HepG2 (cell line): ENCODE measurements around the gene TCEANC2. TPM values are rescaled to one million over a fixed set of nuclear protein-coding genes. Genes with fewer than 3 reads are reported as not detected.
A peak's percentile ranks its signal among the peaks of the same experiment; 100 is the strongest.

Experiments
- ATAC-seq: fragments of 200-7000 bp; cut with Tn5 transposase; 3 replicates; pipeline ENCODE4 v1.9.1; 2020; ENCODE audit warnings: mild to moderate bottlenecking, moderate library complexity
- BruUV-seq: library from RNA; stranded (reverse); fragments of 400-500 nt; replicated peaks from 2 replicates; lab custom pipeline; 2021; lab: Mats Ljungman, UMichigan
- CTCF ChIA-PET: fragments of 300-600 bp; formaldehyde crosslinking; extraction: SDS; loops from one replicate; lab custom pipeline; 2021; ENCODE audit warnings: low total read pairs, inconsistent platforms, low intra/inter-chr PET ratio; lab: Yijun Ruan, JAX
- POLR2A ChIA-PET: fragments of 350-600 bp; sonication (Branson Sonifier 250); formaldehyde crosslinking; loops from one replicate; lab custom pipeline; 2020; ENCODE audit warnings: antibody characterized with exemption, inconsistent platforms; lab: Yijun Ruan, JAX
- DNase-seq: peaks from one replicate; pipeline ENCODE4 v3.0.0-alpha.2; 2015; ENCODE audit warnings: low spot score
- FAIRE-seq: peaks from 3 replicates; lab custom pipeline; 2011; peaks lifted over from hg19 to GRCh38; lab: Jason Lieb, UNC
- H2AFZ ChIP-seq: one replicate; pipeline ENCODE4 v1.6.1; 2011; ENCODE audit warnings: low read length, inconsistent platforms
- H3K27ac ChIP-seq: fragments of 300-600 bp; 3 replicates; pipeline ENCODE4 v1.8.0; 2011; ENCODE audit warnings: mixed run types, mild to moderate bottlenecking, mixed read lengths, low read length, inconsistent platforms; ENCODE audit not compliant: insufficient read depth; ENCODE audit errors: extremely low read length
- H3K27me3 ChIP-seq, 2 experiments: fragments of 200-600 bp in 1 of 2; 2 replicates in 1 of 2; 3 replicates in 1 of 2; pipeline versions ENCODE4 v1.6.0 to v1.8.0; 2011; ENCODE audit warnings: low read length in 2 of 2, mild to moderate bottlenecking in 2 of 2, moderate library complexity in 2 of 2, inconsistent platforms in 1 of 2; ENCODE audit not compliant: insufficient read depth in 2 of 2, control insufficient read depth in 1 of 2
- H3K36me3 ChIP-seq, 2 experiments: fragments of 200-600 bp in 1 of 2; replicated peaks in 1 of 2; 2 replicates in 1 of 2; 3 replicates in 1 of 2; pipeline versions ENCODE4 v1.5.1 to v1.8.0; 2011; ENCODE audit warnings: low read length in 2 of 2, inconsistent platforms in 1 of 2; ENCODE audit not compliant: insufficient read depth in 2 of 2, control insufficient read depth in 1 of 2
- H3K4me1 ChIP-seq: 2 replicates; pipeline ENCODE4 v1.5.1; 2012; ENCODE audit warnings: low read length, inconsistent platforms; ENCODE audit not compliant: insufficient read depth
- H3K4me2 ChIP-seq: 2 replicates; pipeline ENCODE4 v1.6.0; 2011; ENCODE audit warnings: low read depth, low read length, inconsistent platforms
- H3K4me3 ChIP-seq, 3 experiments: fragments of 200-600 bp in 1 of 3; sonication (generic), shearing (Covaris generic) in 1 of 3; replicated peaks in 1 of 3; 2 replicates each; pipeline ENCODE4 v1.5.1; 2011 to 2016; ENCODE audit warnings: low read length in 3 of 3, inconsistent platforms in 2 of 3, low read depth in 2 of 3, mild to moderate bottlenecking in 2 of 3, control low read depth in 1 of 3, mixed read lengths in 1 of 3; ENCODE audit not compliant: insufficient read depth in 1 of 3
- H3K79me2 ChIP-seq: one replicate; pipeline ENCODE4 v1.6.1; 2011; ENCODE audit warnings: low read length, inconsistent platforms; ENCODE audit not compliant: insufficient read depth
- H3K9ac ChIP-seq: 2 replicates; pipeline ENCODE4 v1.6.0; 2011; ENCODE audit warnings: mild to moderate bottlenecking, low read depth, low read length, inconsistent platforms; ENCODE audit not compliant: insufficient read depth
- H3K9me3 ChIP-seq: 2 replicates; pipeline ENCODE4 v1.5.1; 2012; ENCODE audit warnings: mild to moderate bottlenecking, low read length
- H4K20me1 ChIP-seq: 2 replicates; pipeline ENCODE4 v1.6.0; 2011; ENCODE audit warnings: inconsistent platforms, mild to moderate bottlenecking, low read length, moderate library complexity; ENCODE audit not compliant: insufficient read depth
- AGO1 ChIP-seq: fragments of 200-400 bp; formaldehyde crosslinking; IDR thresholded peaks from 2 replicates; pipeline ENCODE4 v1.6.1; 2017; ENCODE audit warnings: mild to moderate bottlenecking, low read depth, low read length, moderate library complexity; ENCODE audit not compliant: poor library complexity, severe bottlenecking
- DPF2 ChIP-seq: sonication (generic); formaldehyde crosslinking; IDR thresholded peaks from 2 replicates; pipeline ENCODE4 v1.4.0; 2020; ENCODE audit warnings: mild to moderate bottlenecking, low read depth, missing genetic modification reagents, borderline replicate concordance
- FOXA1 ChIP-seq, 2 experiments: fragments of 450-650 bp in 1 of 2; sonication (generic) in 1 of 2; formaldehyde crosslinking in 1 of 2; IDR thresholded peaks; 2 replicates each; pipeline versions ENCODE4 v1.4.0 to v1.6.1; 2016 to 2020; ENCODE audit warnings: missing genetic modification reagents in 1 of 2
- MAZ ChIP-seq, 2 experiments: sonication (generic) in 1 of 2; formaldehyde crosslinking in 1 of 2; IDR thresholded peaks; 2 replicates each; pipeline versions ENCODE4 v1.5.0 to v1.6.1; 2012 to 2020; ENCODE audit warnings: low read depth in 2 of 2, mild to moderate bottlenecking in 2 of 2, borderline replicate concordance in 1 of 2, improper control_type of control experiment in 1 of 2, low read length in 1 of 2, missing genetic modification reagents in 1 of 2, moderate library complexity in 1 of 2
- ZKSCAN8 ChIP-seq: IDR thresholded peaks from 2 replicates; pipeline ENCODE4 v1.6.1; 2016; ENCODE audit warnings: borderline replicate concordance, missing genetic modification reagents, missing compliant biosample characterization
- WGBS: methylation state at CpG from one replicate; pipeline ENCODE4 v1.1.6; 2017; ENCODE audit warnings: low lambda C conversion rate; 5-methylcytosine and 5-hydroxymethylcytosine counted together
- in situ Hi-C: cut with HindIII; loops from 2 replicates; pipeline ENCODE4 v1.10.0; 2017; ENCODE audit warnings: low pct_unique_long_range_greater_than_20kb; ENCODE audit not compliant: extremely low pct_ligation_motif_present
- intact Hi-C: fragments of 100-400 bp; cut with micrococcal nuclease; formaldehyde crosslinking; loops from one replicate; pipeline ENCODE4 v1.10.0; 2022; ENCODE audit not compliant: unreplicated experiment
- polyA plus RNA-seq, 8 experiments: library from polyadenylated mRNA; depleted of rRNA in 3 of 8; stranded (reverse) in 7 of 8; unstranded in 1 of 8; fragments of >200 nt; fragmentation: Illumina TruSeq in 4 of 8; extraction: Trizol in 4 of 8; gene quantifications; 2 replicates each; pipeline versions ENCODE4 v1.2.1 to v1.2.3, GENCODE V29; 2011 to 2016; ENCODE audit warnings: low read depth in 4 of 8, missing spikeins in 1 of 8, mixed read lengths in 1 of 8; ENCODE audit not compliant: insufficient read depth in 1 of 8
- total RNA-seq, 5 experiments: library from RNA; depleted of rRNA; stranded (reverse); fragments of >200 nt; fragmentation: Illumina TruSeq; extraction: Trizol; gene quantifications; 2 replicates each; pipeline ENCODE4 v1.2.3, GENCODE V29; 2016; ENCODE audit warnings: low read depth in 1 of 5
- TF ChIP-seq, protein P1 (sequence below): sonication (generic); formaldehyde crosslinking; IDR thresholded peaks from 2 replicates; pipeline ENCODE4 v1.9.0; 2021; ENCODE audit warnings: mild to moderate bottlenecking, missing genetic modification reagents
- TF ChIP-seq, protein P2 (sequence below): sonication (generic); formaldehyde crosslinking; IDR thresholded peaks from 2 replicates; pipeline ENCODE4 v1.9.0; 2021; ENCODE audit warnings: missing genetic modification reagents, borderline replicate concordance

TCEANC2 gene
- total and polyA plus RNA-seq, 2 of the 13 experiments (the other 11 are each of a cell fraction or from before 2014, with no cell fraction given), result 3.8 to 5.0 TPM

DNA sequence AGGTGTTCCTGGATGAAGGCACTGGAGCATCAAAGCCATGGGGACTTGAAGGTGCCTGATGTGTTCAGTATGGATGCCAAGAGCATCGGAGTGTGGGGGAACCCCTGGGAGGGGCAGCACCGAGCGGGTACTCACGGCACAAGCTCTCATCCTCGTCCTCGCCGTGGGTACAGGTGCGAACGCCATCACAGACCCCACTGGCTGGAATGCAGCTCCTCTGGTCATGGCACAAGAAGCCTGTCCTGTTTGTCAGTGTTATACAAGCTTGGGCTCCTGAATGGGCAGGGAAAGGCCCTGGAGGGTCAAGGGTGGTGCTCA lies 41.4 kb upstream of the TCEANC2 start:
- no peaks in the 10 kb centered on the region for H3K9me3 ChIP-seq
- in situ Hi-C loops, result no loop called here
- CTCF ChIA-PET, result no interaction called here

DNA sequence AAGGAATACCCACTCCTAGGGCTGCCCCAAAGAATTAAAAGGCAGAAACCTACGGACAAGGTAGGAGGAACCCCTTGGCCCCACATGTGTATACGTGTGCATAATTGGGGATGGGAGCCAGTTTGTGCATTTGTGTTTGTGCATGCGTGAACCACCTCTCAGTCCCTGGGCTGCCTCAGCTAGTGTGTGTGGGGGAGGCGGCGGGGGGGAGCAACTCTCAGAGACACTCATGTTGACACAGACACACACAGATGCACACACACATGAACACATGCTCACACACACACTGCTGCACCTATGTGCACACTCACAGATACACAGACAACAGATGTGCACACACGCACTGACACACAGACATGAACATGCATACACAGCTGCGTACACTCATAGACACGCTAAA lies 40.5 kb upstream of the TCEANC2 start:
- POLR2A ChIA-PET, result interaction anchor here (0.7 kb wide), 1 partner anchor 21 kb away, joined by 3 read pairs; no protein-coding TSS in a partner anchor
- Histone ChIP-seq H3K9me3 (no peaks in the 10 kb centered on the region), H3K79me2 (no peaks in the 10 kb centered on the region), H3K36me3 (no peaks in the 10 kb centered on the region), H4K20me1 (no peaks in the 10 kb centered on the region), H3K4me3 (no peak overlapping the region; a peak in 1 of 6 replicates), H3K27ac (no peak overlapping the region), H2AFZ (no peak overlapping the region), H3K27me3 (no peaks in the 10 kb centered on the region), H3K4me1 (peaks cover 54% of the 10 kb centered on the region), H3K9ac (no peak overlapping the region), H3K4me2 (no peak overlapping the region)
- CTCF ChIA-PET, result no interaction called here
- FAIRE-seq (no peak), DNase-seq (no peak), ATAC-seq (no peak)
- intact Hi-C loops (no loop called here), in situ Hi-C loops (no loop called here)
- TF ChIP-seq, protein P1, sequence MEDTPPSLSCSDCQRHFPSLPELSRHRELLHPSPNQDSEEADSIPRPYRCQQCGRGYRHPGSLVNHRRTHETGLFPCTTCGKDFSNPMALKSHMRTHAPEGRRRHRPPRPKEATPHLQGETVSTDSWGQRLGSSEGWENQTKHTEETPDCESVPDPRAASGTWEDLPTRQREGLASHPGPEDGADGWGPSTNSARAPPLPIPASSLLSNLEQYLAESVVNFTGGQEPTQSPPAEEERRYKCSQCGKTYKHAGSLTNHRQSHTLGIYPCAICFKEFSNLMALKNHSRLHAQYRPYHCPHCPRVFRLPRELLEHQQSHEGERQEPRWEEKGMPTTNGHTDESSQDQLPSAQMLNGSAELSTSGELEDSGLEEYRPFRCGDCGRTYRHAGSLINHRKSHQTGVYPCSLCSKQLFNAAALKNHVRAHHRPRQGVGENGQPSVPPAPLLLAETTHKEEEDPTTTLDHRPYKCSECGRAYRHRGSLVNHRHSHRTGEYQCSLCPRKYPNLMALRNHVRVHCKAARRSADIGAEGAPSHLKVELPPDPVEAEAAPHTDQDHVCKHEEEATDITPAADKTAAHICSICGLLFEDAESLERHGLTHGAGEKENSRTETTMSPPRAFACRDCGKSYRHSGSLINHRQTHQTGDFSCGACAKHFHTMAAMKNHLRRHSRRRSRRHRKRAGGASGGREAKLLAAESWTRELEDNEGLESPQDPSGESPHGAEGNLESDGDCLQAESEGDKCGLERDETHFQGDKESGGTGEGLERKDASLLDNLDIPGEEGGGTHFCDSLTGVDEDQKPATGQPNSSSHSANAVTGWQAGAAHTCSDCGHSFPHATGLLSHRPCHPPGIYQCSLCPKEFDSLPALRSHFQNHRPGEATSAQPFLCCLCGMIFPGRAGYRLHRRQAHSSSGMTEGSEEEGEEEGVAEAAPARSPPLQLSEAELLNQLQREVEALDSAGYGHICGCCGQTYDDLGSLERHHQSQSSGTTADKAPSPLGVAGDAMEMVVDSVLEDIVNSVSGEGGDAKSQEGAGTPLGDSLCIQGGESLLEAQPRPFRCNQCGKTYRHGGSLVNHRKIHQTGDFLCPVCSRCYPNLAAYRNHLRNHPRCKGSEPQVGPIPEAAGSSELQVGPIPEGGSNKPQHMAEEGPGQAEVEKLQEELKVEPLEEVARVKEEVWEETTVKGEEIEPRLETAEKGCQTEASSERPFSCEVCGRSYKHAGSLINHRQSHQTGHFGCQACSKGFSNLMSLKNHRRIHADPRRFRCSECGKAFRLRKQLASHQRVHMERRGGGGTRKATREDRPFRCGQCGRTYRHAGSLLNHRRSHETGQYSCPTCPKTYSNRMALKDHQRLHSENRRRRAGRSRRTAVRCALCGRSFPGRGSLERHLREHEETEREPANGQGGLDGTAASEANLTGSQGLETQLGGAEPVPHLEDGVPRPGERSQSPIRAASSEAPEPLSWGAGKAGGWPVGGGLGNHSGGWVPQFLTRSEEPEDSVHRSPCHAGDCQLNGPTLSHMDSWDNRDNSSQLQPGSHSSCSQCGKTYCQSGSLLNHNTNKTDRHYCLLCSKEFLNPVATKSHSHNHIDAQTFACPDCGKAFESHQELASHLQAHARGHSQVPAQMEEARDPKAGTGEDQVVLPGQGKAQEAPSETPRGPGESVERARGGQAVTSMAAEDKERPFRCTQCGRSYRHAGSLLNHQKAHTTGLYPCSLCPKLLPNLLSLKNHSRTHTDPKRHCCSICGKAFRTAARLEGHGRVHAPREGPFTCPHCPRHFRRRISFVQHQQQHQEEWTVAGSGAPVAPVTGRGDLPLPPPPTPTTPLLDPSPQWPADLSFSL (CRISPR knock-in tag), result no peak
- TF ChIP-seq MAZ (IDR thresholded peaks at IDR 0.05; ENCODE audit: borderline replicate concordance, low read depth, low read length) (no peak), MAZ (CRISPR knock-in tag; IDR thresholded peaks at IDR 0.05; ENCODE audit: low read depth) (no peak), DPF2 (CRISPR knock-in tag) (peak; percentile 43; the same call in 1 of the 2 replicates), FOXA1 (IDR thresholded peaks at IDR 0.05) (no peak), FOXA1 (CRISPR knock-in tag; IDR thresholded peaks at IDR 0.05) (peak; percentile 60; the same call in 1 of the 2 replicates)
- TF ChIP-seq, protein P2, sequence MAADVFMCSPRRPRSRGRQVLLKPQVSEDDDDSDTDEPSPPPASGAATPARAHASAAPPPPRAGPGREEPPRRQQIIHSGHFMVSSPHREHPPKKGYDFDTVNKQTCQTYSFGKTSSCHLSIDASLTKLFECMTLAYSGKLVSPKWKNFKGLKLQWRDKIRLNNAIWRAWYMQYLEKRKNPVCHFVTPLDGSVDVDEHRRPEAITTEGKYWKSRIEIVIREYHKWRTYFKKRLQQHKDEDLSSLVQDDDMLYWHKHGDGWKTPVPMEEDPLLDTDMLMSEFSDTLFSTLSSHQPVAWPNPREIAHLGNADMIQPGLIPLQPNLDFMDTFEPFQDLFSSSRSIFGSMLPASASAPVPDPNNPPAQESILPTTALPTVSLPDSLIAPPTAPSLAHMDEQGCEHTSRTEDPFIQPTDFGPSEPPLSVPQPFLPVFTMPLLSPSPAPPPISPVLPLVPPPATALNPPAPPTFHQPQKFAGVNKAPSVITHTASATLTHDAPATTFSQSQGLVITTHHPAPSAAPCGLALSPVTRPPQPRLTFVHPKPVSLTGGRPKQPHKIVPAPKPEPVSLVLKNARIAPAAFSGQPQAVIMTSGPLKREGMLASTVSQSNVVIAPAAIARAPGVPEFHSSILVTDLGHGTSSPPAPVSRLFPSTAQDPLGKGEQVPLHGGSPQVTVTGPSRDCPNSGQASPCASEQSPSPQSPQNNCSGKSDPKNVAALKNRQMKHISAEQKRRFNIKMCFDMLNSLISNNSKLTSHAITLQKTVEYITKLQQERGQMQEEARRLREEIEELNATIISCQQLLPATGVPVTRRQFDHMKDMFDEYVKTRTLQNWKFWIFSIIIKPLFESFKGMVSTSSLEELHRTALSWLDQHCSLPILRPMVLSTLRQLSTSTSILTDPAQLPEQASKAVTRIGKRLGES, result no peak
- BruUV-seq, result no TSS peak
- WGBS, result 82% methylated on average over 8 of the region's 8 CpGs

More for the DNA sequence above, 41.4 kb upstream of the TCEANC2 start:
- Histone ChIP-seq H3K79me2 (no peaks in the 10 kb centered on the region), H3K9ac (no peak overlapping the region), H3K4me1 (peaks cover 45% of the 10 kb centered on the region), H4K20me1 (no peaks in the 10 kb centered on the region)
- no peak for FAIRE-seq
- intact Hi-C loops, result no loop called here
- ATAC-seq, result no peak
- no peak for TF ChIP-seq ZKSCAN8 (CRISPR knock-in tag)
- TF ChIP-seq AGO1, result no peak
- TF ChIP-seq, all 625 proteins: peak for 0
- H3K4me2 ChIP-seq, result no peak overlapping the region
- no peak for DNase-seq
- POLR2A ChIA-PET, result no interaction called here
- H2AFZ ChIP-seq, result no peak overlapping the region
- no peak overlapping the region for H3K4me3 ChIP-seq
- H3K27me3 ChIP-seq, result no peaks in the 10 kb centered on the region
- WGBS, result 95% methylated on average over 9 of the region's 9 CpGs
- H3K36me3 ChIP-seq, result no peaks in the 10 kb centered on the region
- H3K27ac ChIP-seq, result no peak overlapping the region
- BruUV-seq, result no TSS peak
